Raji (cell line): Measurements from ENCODE around the gene PDE8B.

Experiments
- POLR2A ChIP-seq: IDR thresholded peaks from 2 replicates; pipeline ENCODE4 v1.6.1; 2011; ENCODE audit warnings: low read depth, low read length, control low read depth; ENCODE audit not compliant: insufficient read depth

The PDE8B gene

DNA sequence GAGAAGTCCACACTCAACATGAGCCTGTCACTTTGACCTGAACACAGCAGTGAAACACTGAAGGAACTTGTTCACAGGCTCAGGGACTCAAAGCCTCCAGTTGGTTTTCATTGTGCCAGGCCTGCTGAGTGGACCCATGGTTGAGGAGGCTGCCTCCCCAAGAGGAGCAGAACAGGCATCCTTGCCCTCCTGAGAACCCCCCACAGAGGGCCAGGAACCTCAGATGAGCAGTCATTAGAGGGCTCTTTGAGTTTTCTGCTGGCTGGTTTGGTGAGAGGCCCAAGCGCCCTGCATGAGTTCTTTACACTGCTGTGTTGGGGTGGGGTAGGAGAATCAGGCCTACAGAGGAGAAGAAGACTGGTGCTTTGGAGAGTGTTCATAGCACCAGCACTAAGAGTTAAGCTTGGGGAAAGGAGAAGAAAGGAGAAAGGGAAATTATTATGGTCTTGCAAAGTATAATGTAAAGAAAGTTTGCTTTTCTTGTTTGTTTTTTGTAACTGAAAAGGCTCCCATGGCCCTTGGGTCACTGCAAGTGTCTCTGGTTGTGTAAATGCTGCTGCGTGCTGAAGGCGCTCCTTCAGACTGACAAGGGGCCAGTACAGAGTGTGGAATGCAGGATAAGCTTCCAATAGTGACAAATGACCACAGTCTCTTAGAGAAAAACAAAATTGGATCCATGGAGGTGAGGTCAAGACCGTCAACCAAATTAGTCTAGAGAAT, 100.2 kb downstream of the PDE8B start:
- no peak for TF ChIP-seq POLR2A

DNA sequence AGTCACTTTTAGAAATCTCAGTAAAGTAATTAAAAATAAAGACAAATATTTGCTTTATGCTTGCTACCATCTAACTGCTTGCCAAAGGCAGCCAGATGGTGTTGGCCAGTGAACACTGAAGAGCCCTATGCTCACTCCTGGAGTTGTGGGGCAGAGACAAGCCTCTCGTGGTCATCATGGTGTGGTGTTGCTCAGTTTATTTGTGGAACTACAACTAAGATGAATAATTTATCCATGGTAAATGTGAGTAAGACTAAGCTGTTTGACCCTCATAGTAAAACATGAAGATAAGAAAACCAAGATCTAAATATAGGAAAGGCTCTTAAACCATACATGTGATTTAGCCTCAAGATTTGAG, 100.7 kb downstream of the PDE8B start:
- no peak for TF ChIP-seq POLR2A

DNA sequence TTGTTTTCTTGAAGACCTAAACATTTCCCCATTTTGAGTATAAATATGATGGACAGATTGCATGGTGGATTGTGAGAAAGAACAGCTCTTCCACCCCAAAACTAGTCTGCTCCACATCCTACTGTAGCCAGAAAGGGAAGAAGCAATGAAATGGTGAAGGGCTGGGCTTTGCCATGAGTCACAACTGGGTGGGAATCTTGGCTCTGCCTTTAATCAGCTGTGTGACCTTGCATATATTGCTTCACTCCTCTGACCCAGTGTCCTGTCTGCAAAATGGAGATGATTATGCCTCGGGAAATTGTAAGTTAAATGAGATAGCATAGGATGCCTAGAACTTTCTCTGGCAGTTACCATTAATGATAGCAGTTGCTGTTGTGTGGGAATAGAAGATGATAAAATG, 101.9 kb downstream of the PDE8B start:
- TF ChIP-seq POLR2A: no peak

DNA sequence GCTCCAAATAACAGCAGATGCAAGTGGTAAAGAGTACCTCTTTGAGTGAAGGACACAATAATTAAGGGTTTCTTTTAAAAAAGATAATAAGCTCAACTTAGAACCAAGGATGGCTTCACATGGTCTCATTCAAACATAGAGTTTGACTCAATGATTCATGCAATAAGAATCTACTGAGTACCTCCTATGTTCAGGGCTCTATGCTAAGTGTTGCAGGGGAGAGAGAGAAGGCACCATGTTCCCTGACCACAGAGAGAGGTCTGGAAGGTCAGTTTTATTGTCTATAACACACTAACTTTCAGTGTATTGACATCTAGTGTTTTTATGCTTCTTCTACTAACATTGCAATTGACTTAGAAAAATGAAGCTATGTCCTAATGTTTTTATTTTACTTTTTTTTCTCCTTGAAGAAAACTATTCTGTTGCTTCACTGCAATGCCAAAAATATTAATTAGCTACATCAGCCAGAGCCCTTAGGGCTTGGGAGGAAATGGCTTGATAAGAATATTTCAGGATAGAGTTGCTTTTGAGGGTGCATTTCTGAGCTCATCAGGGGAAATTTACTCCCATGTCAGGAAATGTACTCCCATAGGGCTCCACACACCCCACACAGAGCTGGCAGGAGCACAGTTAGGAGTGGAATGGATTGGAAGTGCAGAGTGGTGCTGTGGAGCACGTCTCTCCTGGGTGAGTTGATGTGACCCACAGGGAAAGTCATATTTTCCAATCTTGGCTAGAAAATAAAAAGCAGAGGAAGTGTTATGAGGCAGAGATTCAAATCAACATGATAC, 106.6 kb downstream of the PDE8B start:
- TF ChIP-seq POLR2A: no peak

DNA sequence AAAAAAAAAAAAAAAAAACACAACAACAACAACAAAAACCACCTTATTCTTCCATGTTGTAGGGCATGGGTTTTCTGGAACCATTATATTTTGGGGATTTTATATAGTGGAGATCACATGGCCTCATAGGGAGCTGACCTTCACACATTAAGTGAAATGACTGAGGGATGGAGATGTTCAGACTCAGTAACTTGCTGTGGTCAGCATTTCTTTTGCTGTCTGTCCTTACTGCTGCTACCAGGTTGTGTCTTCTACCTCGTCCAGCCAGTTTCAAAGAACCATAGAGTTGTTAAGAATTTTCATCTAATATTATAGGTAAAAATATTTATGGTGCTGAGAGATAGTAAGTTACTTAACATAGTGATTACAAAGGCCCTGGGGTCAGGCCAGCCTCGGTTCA, 107.6 kb downstream of the PDE8B start:
- no peak for TF ChIP-seq POLR2A

DNA sequence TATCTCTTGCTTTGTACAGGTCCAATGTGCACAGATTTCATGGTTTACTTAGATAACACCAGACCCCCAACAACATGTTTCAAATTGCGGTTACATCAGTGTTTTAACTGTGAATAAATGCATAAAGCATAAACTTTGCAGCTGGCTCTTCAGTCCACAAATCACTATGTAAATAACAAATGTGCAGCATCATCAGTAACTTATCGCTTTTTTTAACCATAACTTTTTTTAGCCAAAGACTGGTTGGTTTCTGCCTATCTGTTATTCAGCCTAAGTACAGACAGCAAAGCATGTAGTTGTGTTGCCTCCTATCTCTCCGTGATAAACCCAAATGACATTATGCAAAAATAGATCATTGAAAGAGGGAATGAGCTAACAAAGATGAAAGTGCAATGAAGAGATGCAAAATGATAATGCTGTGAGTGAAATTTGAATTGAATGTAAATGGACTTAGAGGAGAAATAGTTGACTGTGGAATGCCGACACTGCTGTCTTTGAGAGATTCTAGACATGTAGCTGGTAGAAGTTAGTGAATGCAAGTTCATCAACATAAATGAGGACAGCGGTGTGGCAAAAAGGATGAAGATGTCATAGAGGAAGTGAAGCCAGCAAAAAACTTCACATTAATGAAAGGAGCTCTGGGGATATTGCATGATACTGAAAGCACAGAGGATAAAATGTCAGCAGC, 108.8 kb downstream of the PDE8B start:
- TF ChIP-seq POLR2A: no peak

DNA sequence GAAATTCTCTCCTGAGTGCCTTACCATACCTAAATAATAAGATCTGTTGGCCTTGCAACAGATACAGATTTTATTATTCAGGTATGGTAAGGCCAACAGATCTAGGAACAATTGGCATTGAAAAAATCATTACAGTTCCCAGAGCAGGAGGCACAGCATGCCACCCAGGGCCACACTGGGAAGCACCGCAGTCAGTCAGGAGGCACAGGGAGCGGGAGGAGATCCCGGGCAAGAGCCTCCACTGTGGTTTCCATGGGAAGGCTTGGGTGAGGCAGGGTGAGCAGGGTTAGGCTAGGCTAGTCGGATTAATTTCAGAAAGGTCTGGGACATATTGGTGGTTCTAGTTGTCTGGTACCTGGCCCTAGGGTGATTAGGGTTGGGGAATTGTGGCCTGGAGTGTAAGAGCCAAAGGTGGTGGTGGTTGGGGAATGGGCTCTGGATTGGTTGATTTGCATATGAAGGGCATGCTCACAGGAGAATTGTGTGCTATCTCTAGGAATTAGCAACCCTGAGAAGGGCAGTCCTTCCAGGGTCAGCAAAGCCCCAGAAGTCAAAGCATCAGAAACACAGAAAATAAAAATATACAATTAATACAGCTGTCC, 111.4 kb downstream of the PDE8B start:
- TF ChIP-seq POLR2A: no peak

DNA sequence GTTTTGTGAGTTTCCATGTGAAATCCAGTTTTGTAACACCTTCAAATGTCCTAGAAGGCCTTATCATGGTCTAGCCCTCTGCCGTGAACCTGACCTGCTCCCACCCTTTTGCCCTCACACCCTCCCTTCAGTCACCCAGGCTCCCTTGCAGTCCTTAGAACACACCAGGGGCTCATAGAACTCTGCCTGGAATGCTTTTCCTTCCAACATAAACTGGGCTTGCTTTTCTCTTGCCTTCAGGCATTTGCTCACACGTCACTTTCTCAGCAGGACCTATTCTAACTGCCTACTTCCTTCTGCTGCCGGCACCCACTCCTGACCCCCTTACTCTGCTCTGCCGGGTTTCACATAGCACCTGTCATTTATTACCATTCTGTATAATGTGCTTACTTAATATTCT, 111.9 kb downstream of the PDE8B start:
- no peak for TF ChIP-seq POLR2A

DNA sequence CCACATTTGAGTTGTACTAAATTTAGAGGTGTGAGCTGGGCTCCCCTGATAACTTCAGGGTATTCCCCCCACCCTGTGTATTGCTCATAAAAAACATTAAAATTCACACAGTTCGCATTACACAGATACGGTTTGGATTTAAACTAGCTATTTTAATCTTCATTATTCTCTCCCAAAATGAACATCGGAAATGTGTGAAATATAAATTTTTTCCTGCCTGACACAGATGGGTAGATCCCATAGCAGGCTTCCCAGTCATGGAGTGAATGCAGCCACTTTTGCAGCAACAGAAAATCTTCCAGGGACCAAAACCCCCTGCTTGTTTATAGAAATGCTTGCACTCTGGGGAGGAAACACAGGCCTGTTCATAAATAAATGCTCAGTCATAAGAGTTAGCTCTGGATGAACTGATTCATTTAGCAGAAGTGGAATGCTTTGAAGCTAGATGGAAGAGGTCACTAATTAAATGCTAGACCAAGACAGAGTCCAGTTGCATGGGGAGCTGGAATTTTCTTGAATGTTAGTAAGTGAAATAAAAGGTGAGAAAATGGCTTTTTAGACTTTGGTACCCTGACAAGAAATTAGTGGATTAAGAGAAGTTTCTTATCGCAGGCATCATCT, 115.6 kb downstream of the PDE8B start:
- TF ChIP-seq POLR2A: no peak

DNA sequence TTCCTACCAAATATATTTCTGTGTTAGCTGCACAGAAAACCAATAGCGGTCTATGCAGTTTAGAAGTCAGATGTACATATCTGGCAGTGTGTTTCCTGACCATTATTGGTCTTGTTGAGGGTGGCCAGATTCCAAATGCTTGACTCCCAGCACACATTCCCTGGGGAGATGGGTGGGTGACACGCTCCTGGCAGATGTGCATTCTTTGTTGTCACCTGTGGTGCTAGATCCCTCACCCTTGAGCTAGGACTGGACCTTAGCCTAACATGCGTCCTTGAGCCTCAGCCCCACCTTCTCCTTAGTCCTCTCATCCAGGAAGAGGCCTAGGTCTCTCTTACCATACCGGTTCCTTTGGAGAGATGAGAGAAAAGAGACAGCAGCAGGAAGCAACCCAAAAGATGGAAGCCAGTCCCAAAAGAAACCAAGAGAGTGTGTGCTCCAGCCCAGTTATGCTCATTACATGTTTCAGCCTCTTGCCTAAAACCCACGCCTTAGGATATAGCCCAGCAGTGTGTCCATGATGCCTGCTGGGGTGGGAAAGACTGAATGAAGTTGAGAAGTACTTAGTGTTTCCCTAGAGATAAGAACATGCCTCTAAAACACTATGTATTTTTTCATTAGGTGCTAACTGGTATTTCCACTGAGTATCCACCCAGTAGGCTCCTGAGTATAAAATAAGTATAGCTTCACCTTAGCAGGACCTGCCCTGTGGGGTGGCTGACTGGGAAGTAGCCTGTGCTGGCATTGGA, 116.7 kb downstream of the PDE8B start:
- TF ChIP-seq POLR2A: no peak

DNA sequence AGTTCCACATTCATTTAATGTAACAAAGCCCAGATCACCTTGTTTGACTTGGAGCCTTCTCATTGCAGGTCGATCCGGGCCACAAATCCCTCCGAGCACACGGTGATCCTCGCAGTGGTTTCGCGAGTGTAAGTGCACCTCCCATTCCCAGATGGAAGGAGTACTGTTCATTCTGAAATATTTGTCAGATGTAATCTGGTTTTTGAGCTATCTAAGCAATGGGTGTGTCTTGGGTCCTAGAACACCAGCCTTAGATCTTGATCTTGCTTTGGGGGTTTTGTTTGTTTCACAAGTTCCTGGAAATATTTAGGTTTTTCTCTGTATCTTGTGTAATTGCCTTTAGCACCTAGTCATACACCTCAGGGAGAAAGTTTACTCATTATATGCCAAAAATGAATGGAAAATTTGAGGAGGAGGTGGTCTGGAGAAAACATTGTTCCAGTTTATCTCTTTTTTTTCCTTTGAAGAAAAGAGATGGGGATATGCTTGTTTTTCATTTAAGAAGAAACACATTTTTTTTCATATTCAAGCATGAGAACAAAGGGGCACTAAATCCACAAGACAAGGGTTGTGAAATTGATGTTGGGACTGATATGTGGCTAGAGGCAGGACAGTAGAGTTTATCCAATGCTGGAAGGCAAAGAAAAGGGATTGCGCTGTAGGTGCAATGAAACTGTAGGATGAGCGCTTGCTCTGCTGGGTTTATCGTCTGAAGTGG, 118.6 kb downstream of the PDE8B start:
- TF ChIP-seq POLR2A: no peak

DNA sequence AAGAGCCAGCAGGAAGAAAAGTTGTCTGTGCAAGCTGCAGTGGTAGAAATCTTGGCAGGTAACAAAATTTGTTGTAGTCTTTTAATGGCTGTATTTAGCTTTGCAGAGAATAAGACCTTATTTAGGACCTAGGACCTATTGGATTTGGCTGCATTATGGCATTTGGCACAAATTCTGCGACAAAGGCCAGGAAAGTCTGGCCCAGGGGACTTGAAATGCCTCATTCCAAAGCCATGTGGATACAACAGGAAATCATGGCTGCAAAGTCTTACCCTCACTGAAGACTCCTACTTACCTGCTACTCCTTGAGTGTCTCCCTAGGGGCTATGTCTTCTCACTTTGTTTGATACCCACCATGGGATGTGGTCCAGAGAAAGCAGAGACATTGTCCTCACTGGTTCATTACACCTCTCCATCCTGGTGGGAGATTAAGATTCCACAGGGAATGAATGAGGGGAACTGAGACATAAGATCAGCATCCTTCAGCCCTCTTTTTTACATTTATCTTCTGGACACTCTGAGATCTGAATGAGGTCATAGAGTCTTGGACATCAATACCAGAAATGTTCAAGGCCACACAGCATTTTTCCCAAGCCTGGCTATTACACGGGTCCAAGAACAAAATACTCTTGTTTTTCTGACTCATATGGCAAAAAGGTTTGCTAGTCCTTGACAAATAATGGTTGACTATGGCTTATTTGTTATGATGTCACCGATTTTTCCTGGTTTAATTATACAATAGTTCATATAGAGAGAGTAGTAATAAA, 119.4 kb downstream of the PDE8B start:
- no peak for TF ChIP-seq POLR2A

DNA sequence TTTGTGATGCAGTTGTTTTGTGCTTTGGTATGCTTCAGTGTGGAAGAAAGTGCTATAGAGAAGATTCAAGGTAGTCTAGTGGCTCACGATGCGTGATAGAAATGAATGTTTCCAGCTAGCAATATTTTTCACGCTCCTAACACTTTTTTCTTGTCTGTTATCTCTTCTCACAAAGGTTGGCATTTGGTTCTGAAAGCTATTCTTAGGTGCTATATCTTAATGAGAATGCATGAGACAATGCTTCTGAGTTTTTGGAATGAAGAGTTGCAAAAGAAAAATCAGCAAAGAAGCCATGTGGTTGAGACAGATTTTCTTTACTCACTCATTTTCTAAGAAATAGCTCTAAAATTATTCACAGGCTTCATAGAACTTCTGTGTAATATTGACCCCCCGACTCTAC, 122.6 kb downstream of the PDE8B start:
- no peak for TF ChIP-seq POLR2A

DNA sequence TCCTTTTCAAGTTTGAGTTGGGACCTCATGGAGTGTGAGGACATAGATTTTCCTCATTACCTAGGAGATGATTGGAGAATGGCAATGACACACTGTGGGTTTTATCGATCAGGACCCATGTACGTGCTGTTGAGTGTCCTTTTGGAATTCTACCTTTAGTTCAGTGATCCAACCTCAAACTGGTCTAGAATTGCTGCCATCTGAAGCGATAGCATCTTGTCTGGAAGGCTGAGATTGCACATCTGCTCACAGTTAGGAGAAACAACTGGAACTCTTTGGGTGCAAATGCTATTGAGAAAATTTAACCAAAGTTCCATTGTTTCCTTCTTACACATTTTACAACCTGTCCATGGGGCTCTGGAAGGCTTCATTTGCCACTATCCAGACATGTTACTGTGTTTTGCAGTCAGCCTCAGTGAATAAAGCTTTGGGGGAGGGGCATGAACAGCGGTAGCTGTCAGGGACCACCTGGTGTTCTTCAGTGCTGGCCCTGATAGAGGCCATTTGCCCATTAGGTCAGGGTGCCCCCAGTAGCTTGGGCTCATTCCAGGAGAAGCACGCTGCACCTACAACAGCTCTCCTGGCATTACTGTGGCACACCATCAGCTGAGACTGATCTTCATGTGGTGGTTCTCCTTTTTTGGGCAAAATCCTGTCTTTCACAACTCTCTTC, 123.1 kb downstream of the PDE8B start:
- TF ChIP-seq POLR2A: no peak
